Right atrium auricular region (tissue), 2 donors: ENCODE data around the gene SERPINE2. TPM values are rescaled to one million over a fixed set of nuclear protein-coding genes. Genes with fewer than 3 reads are reported as not detected.

ENCODE experiments used
- DNase-seq: peaks from one replicate; pipeline ENCODE4 v3.0.0-alpha.2; 2019; ENCODE audit warnings: low spot score
- H3K27ac ChIP-seq, 2 donors: fragments of 200-600 bp; sonication (generic); 1 replicate in 1 of 2; 2 replicates in 1 of 2; pipeline ENCODE4 v1.5.1; 2016 to 2019
- H3K27me3 ChIP-seq, 2 donors: fragments of 200-600 bp; sonication (generic); one replicate each; pipeline versions ENCODE4 v1.5.1 to v1.6.0; 2017 to 2019
- H3K36me3 ChIP-seq: fragments of 200-600 bp; sonication (generic); one replicate; pipeline ENCODE4 v1.5.1; 2016
- H3K4me1 ChIP-seq, 2 donors: fragments of 200-600 bp; sonication (generic); one replicate each; pipeline versions ENCODE4 v1.5.1 to v1.6.0; 2017 to 2019
- H3K4me3 ChIP-seq, 2 donors: fragments of 200-600 bp; sonication (generic); 1 replicate in 1 of 2; 2 replicates in 1 of 2; pipeline ENCODE4 v1.5.1; 2017 to 2019; ENCODE audit warnings: mild to moderate bottlenecking in 1 of 2, moderate library complexity in 1 of 2
- H3K9me3 ChIP-seq, 2 donors: fragments of 200-600 bp; sonication (generic); one replicate each; pipeline ENCODE4 v1.5.1; 2019
- CTCF ChIP-seq, 2 donors: fragments of 200-600 bp; sonication (generic); IDR thresholded peaks; one replicate each; pipeline ENCODE4 v1.5.1; 2019; ENCODE audit warnings: antibody characterized with exemption in 2 of 2
- total RNA-seq, 2 donors: library from RNA; depleted of rRNA; stranded (reverse); fragments of >200 nt; gene quantifications; one replicate each; pipeline ENCODE4 v1.1.0, GENCODE V29; 2016

SERPINE2 gene
- total RNA-seq, 2 donors from 2014 or later = 20.2 to 54.3 TPM

GRCh38 chr2:224029876-224030275 lies 9.2 kb downstream of the SERPINE2 start:
- Histone ChIP-seq H3K27me3 (no peaks in the 10 kb centered on the region), H3K4me3 (no peak overlapping the region), H3K4me1 (no peaks in the 10 kb centered on the region), H3K36me3 (no peaks in the 10 kb centered on the region), H3K9me3 (no peaks in the 10 kb centered on the region), H3K27ac (no peak overlapping the region)
- no peak for DNase-seq
- no peak for TF ChIP-seq CTCF (IDR thresholded peaks at IDR 0.05)

GRCh38 chr2:224027931-224028330 lies 11.2 kb downstream of the SERPINE2 start:
- TF ChIP-seq CTCF (IDR thresholded peaks at IDR 0.05) = no peak
- no peaks in the 10 kb centered on the region for H3K9me3 ChIP-seq
- no peaks in the 10 kb centered on the region for H3K4me1 ChIP-seq
- H3K36me3 ChIP-seq = no peaks in the 10 kb centered on the region
- H3K27ac ChIP-seq = no peak overlapping the region
- H3K4me3 ChIP-seq = no peak overlapping the region
- H3K27me3 ChIP-seq = no peaks in the 10 kb centered on the region
- DNase-seq = no peak

GRCh38 chr2:224027070-224027469 lies 12.0 kb downstream of the SERPINE2 start:
- Histone ChIP-seq H3K27ac (no peak overlapping the region), H3K9me3 (no peaks in the 10 kb centered on the region), H3K27me3 (no peaks in the 10 kb centered on the region), H3K36me3 (no peaks in the 10 kb centered on the region), H3K4me1 (no peaks in the 10 kb centered on the region), H3K4me3 (no peak overlapping the region)
- DNase-seq = no peak
- no peak for TF ChIP-seq CTCF (IDR thresholded peaks at IDR 0.05)

- Histone ChIP-seq H3K4me3 (no peak overlapping the region), H3K36me3 (no peaks in the 10 kb centered on the region), H3K9me3 (no peaks in the 10 kb centered on the region), H3K4me1 (no peaks in the 10 kb centered on the region), H3K27me3 (no peaks in the 10 kb centered on the region), H3K27ac (no peak overlapping the region)
- no peak for DNase-seq
- TF ChIP-seq CTCF (IDR thresholded peaks at IDR 0.05) = no peak
Observed at GRCh38 chr2:224025874-224026273, 13.2 kb downstream of the SERPINE2 start.

- Histone ChIP-seq H3K27ac (no peak overlapping the region), H3K4me3 (no peak overlapping the region), H3K4me1 (no peaks in the 10 kb centered on the region), H3K36me3 (no peaks in the 10 kb centered on the region), H3K27me3 (no peaks in the 10 kb centered on the region), H3K9me3 (no peaks in the 10 kb centered on the region)
- no peak for DNase-seq
- TF ChIP-seq CTCF (IDR thresholded peaks at IDR 0.05) = no peak
Observed at GRCh38 chr2:224024270-224024669, 14.8 kb downstream of the SERPINE2 start.

GRCh38 chr2:224023188-224023587 lies 15.9 kb downstream of the SERPINE2 start:
- H3K4me1 ChIP-seq = no peaks in the 10 kb centered on the region

More at GRCh38 chr2:224023188-224023587, 15.9 kb downstream of the SERPINE2 start:
- no peak overlapping the region for H3K4me3 ChIP-seq
- H3K36me3 ChIP-seq = no peaks in the 10 kb centered on the region
- DNase-seq = no peak
- TF ChIP-seq CTCF (IDR thresholded peaks at IDR 0.05) = no peak
- H3K27ac ChIP-seq = no peak overlapping the region
- no peaks in the 10 kb centered on the region for H3K27me3 ChIP-seq
- no peaks in the 10 kb centered on the region for H3K9me3 ChIP-seq
